A549 (cell line): ENCODE results near the gene OPA3. TPM values are rescaled to one million over a fixed set of nuclear protein-coding genes. Genes with fewer than 3 reads are reported as not detected.

Experiments used
- ATAC-seq, 2 experiments: fragments of 200-7000 bp in 1 of 2; fragments of >200 bp in 1 of 2; cut with Nextera tagmentation in 1 of 2; cut with Tn5 transposase in 1 of 2; 3 replicates each; pipeline versions ENCODE4 v1.8.0 to v1.9.1; 2018 to 2020; ENCODE audit warnings: mild to moderate bottlenecking in 1 of 2, moderate library complexity in 1 of 2
- CTCF ChIA-PET: fragments of 300-600 bp; sonication (Branson Sonifier 250); formaldehyde crosslinking; extraction: SDS; loops from one replicate; lab custom pipeline; 2021; ENCODE audit warnings: antibody characterized with exemption, inconsistent platforms; lab: Yijun Ruan, JAX
- POLR2A ChIA-PET: fragments of 350-600 bp; formaldehyde crosslinking; extraction: SDS; loops from one replicate; lab custom pipeline; 2021; ENCODE audit warnings: antibody characterized with exemption, inconsistent platforms; lab: Yijun Ruan, JAX
- DNase-seq, 2 experiments: peaks; one replicate each; pipeline versions ENCODE4 v3.0.0 to v3.0.0-alpha.2; 2011 to 2016; ENCODE audit warnings: low read depth in 1 of 2, low spot score in 1 of 2
- FAIRE-seq: peaks from 2 replicates; lab custom pipeline; 2011; peaks lifted over from hg19 to GRCh38; lab: Jason Lieb, UNC
- H3K27ac ChIP-seq, 2 experiments: fragments of >200 bp; sonication (Bioruptor Twin); formaldehyde crosslinking; 3 replicates each; pipeline ENCODE4 v1.5.1; 2016 to 2017
- H3K4me1 ChIP-seq: fragments of >200 bp; sonication (Bioruptor Twin); formaldehyde crosslinking; 3 replicates; pipeline ENCODE4 v1.6.1; 2016
- H3K4me2 ChIP-seq: fragments of >200 bp; sonication (Bioruptor Twin); formaldehyde crosslinking; 3 replicates; pipeline ENCODE4 v1.6.1; 2016
- H3K4me3 ChIP-seq: fragments of >200 bp; sonication (Bioruptor Twin); formaldehyde crosslinking; 3 replicates; pipeline ENCODE4 v1.5.1; 2016
- H3K9me3 ChIP-seq: fragments of >200 bp; sonication (Bioruptor Twin); formaldehyde crosslinking; 3 replicates; pipeline ENCODE4 v1.6.1; 2016
- BCL3 ChIP-seq: fragments of >200 bp; sonication (Bioruptor Twin); formaldehyde crosslinking; IDR thresholded peaks from 3 replicates; pipeline ENCODE4 v1.6.1; 2016
- BHLHE40 ChIP-seq: IDR thresholded peaks from 2 replicates; pipeline ENCODE4 v1.6.1; 2012; ENCODE audit warnings: low read depth, low read length, inconsistent platforms
- CBX2 ChIP-seq: fragments of 200-600 bp; sonication (generic); IDR thresholded peaks from 2 replicates; pipeline ENCODE4 v1.6.1; 2016; ENCODE audit warnings: low read depth, mild to moderate bottlenecking, borderline replicate concordance
- CBX8 ChIP-seq: fragments of 200-600 bp; sonication (generic); IDR thresholded peaks from 2 replicates; pipeline ENCODE4 v1.6.1; 2016
- CEBPB ChIP-seq, 2 experiments: fragments of >200 bp in 1 of 2; sonication (Bioruptor Twin) in 1 of 2; formaldehyde crosslinking in 1 of 2; IDR thresholded peaks; 2 replicates each; pipeline ENCODE4 v1.6.1; 2012 to 2016
- CHD2 ChIP-seq: fragments of 150-350 bp; IDR thresholded peaks from 2 replicates; pipeline ENCODE4 v1.6.1; 2014; ENCODE audit warnings: low read length; ENCODE audit not compliant: partially characterized antibody
- CTCF ChIP-seq: fragments of >200 bp; sonication (Bioruptor Twin); formaldehyde crosslinking; IDR thresholded peaks from 3 replicates; pipeline ENCODE4 v1.5.1; 2016
- ELK1 ChIP-seq: fragments of 150-350 bp; IDR thresholded peaks from 2 replicates; pipeline ENCODE4 v1.6.1; 2014; ENCODE audit warnings: low read depth, mild to moderate bottlenecking, low read length
- EP300 ChIP-seq, 2 experiments: fragments of >200 bp; sonication (Bioruptor Twin); formaldehyde crosslinking; IDR thresholded peaks; 2 replicates in 1 of 2; 3 replicates in 1 of 2; pipeline ENCODE4 v1.6.1; 2016 to 2017
- KDM1A ChIP-seq: fragments of 200-600 bp; sonication (generic); IDR thresholded peaks from 2 replicates; pipeline ENCODE4 v1.6.1; 2016; ENCODE audit warnings: low read depth, mild to moderate bottlenecking
- MAFK ChIP-seq: fragments of 450-650 bp; IDR thresholded peaks from 2 replicates; pipeline ENCODE4 v1.6.1; 2014; ENCODE audit not compliant: partially characterized antibody
- MAX ChIP-seq: IDR thresholded peaks from 2 replicates; pipeline ENCODE4 v1.6.1; 2012
- MYC ChIP-seq: IDR thresholded peaks from 2 replicates; pipeline ENCODE4 v1.6.1; 2012; ENCODE audit warnings: mild to moderate bottlenecking, inconsistent platforms, low read length, improper control_type of control experiment, borderline replicate concordance
- NR3C1 ChIP-seq: fragments of >200 bp; sonication (Bioruptor Twin); formaldehyde crosslinking; IDR thresholded peaks from 3 replicates; pipeline ENCODE4 v1.6.1; 2017
- REST ChIP-seq: fragments of 200-600 bp; sonication (generic); IDR thresholded peaks from 2 replicates; pipeline ENCODE4 v1.6.1; 2016; ENCODE audit warnings: antibody characterized with exemption, mild to moderate bottlenecking, moderate library complexity
- USF2 ChIP-seq: fragments of 450-650 bp; IDR thresholded peaks from 2 replicates; pipeline ENCODE4 v1.6.1; 2014; ENCODE audit warnings: antibody characterized with exemption
- ZFP36 ChIP-seq: fragments of 450-650 bp; IDR thresholded peaks from 2 replicates; pipeline ENCODE4 v1.6.1; 2014; ENCODE audit warnings: borderline replicate concordance; ENCODE audit not compliant: partially characterized antibody
- WGBS: methylation state at CpG from one replicate; pipeline ENCODE4 v1.1.6; 2017; ENCODE audit errors: missing lambda C conversion rate; 5-methylcytosine and 5-hydroxymethylcytosine counted together
- polyA plus RNA-seq, 4 experiments: library from polyadenylated mRNA; depleted of rRNA in 3 of 4; stranded (reverse); fragments of >200 nt; fragmentation: RNase III in 1 of 4; extraction: RNeasy Plus Mini Kit Qiagen cat#74134 plus additional on column Dnase treatment in 1 of 4; gene quantifications; 2 replicates in 3 of 4; 3 replicates in 1 of 4; pipeline ENCODE4 v1.2.3, GENCODE V29; 2011 to 2017

OPA3 gene
- polyA plus RNA-seq, 2 of the 4 experiments (the other 2 are of a cell fraction), result 15.6 to 21.8 TPM

- ATAC-seq, result no peak
- H3K9me3 ChIP-seq, result no peaks in the 10 kb centered on the region
- no peak for TF ChIP-seq MYC
- no peak for TF ChIP-seq CHD2
- no peak for TF ChIP-seq ELK1
- no peak for TF ChIP-seq CEBPB (IDR thresholded peaks at IDR 0.05)
- no peak for TF ChIP-seq CTCF
- TF ChIP-seq EP300 (IDR thresholded peaks at IDR 0.05), result no peak
- TF ChIP-seq CBX2, result no peak
- TF ChIP-seq ZFP36, result no peak
- no peak for TF ChIP-seq KDM1A
- no peak for TF ChIP-seq BCL3
- no peak for TF ChIP-seq REST
- no peak for TF ChIP-seq BHLHE40
- no peak overlapping the region for H3K4me2 ChIP-seq
- ChIA-PET POLR2A (no interaction called here), CTCF (interaction anchor here (1.3 to 5.8 kb wide), 4 partner anchors 10 to 125 kb away, joined by 3 to 43 read pairs (median 12); partner anchors contain the start of gene VASP)
- no peak for FAIRE-seq
- H3K27ac ChIP-seq, result no peak overlapping the region; a peak in 1 of 6 replicates
- peaks cover 67% of the 10 kb centered on the region for H3K4me1 ChIP-seq
- DNase-seq, result no peak
- H3K4me3 ChIP-seq, result no peak overlapping the region
- WGBS, result 64% methylated on average over 7 of the region's 7 CpGs
These were observed 67.4 kb downstream of the OPA3 start for GRCh38 chr19:45517238-45517637.

- no peak for FAIRE-seq
- 69% methylated on average over 8 of the region's 9 CpGs for WGBS
- TF ChIP-seq USF2 (peak; percentile 42; the same call in 1 of the 2 replicates), MAX (peak; percentile 33; the same call in 1 of the 2 replicates), MAFK (no peak), NR3C1 (no peak), CBX8 (no peak)
- TF ChIP-seq, all 56 proteins: peak for 2
- CTCF ChIA-PET, result interaction anchor here (0.6 to 5.8 kb wide), 15 partner anchors 8 to 162 kb away, joined by 3 to 43 read pairs (median 5); partner anchors contain the start of gene VASP
- Histone ChIP-seq H3K4me1 (peaks cover 65% of the 10 kb centered on the region), H3K9me3 (no peaks in the 10 kb centered on the region), H3K4me2 (peak overlapping the region; percentile 72; the same call in 1 of the 3 replicates), H3K27ac (peak overlapping the region; percentile 1 to 83; a peak in 4 of 6 replicates), H3K4me3 (no peak overlapping the region)
- DNase-seq (peak in 1 of 2 experiments; percentile 46), ATAC-seq (peak; percentile 17 to 31; a peak in 3 of 6 replicates)
- POLR2A ChIA-PET, result interaction anchor here (1.5 kb wide), 1 partner anchor 126 kb away, joined by 4 read pairs; no protein-coding TSS in a partner anchor
These were observed 68.7 kb downstream of the OPA3 start for GRCh38 chr19:45515807-45516401.
